RCC 7860 (cell line): ENCODE results near the gene VOPP1.
A peak's percentile ranks its signal among the peaks of the same experiment; 100 is the strongest.

Experiments used
- DNase-seq: peaks from one replicate; pipeline ENCODE4 v3.0.0-alpha.2; 2015; ENCODE audit warnings: low spot score
- FAIRE-seq: peaks from 2 replicates; lab custom pipeline; 2012; peaks lifted over from hg19 to GRCh38; lab: Jason Lieb, UNC

Gene VOPP1

DNA sequence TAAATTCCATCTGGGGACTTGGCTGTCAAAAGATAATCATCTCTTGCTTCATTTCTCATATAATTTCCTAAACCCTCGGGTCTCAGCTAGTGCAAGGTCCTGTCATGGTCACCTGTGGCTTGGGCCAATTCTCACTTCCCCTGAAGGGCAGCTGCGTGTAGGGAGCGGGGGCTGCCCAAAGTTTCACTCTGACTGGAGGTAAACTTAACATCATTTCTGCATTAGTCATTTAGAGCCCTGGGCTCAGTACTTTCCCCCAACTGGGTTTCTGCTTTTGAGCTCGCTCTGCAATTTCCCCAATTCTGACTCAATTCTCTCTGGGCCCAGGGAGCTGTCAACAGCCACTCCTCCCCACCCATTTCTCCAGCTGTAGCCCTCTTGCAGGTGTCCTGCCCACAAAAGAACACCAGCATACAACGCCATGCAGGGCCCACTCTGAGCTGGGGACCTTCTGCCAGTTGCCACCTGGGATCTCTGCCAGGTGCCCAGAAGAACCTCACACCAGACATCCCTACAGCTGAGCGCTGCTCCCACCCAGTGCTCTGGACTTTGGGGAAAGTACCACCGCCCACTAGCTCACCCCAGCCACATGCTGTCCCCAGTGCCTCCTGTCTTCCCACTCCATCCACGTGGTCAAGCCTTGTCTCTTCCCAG lies 37.9 kb downstream of the VOPP1 start:
- FAIRE-seq: no peak
- DNase-seq: peak; percentile 36

GRCh38 chr7:55533729-55534080 lies 38.6 kb downstream of the VOPP1 start:
- no peak for FAIRE-seq
- no peak for DNase-seq

- FAIRE-seq: no peak
Observed at GRCh38 chr7:55533050-55533728, 39.1 kb downstream of the VOPP1 start.

GRCh38 chr7:55532150-55532917 lies 40.0 kb downstream of the VOPP1 start:
- FAIRE-seq: no peak
- no peak for DNase-seq

More at GRCh38 chr7:55533050-55533728, 39.1 kb downstream of the VOPP1 start:
- DNase-seq: no peak

DNA sequence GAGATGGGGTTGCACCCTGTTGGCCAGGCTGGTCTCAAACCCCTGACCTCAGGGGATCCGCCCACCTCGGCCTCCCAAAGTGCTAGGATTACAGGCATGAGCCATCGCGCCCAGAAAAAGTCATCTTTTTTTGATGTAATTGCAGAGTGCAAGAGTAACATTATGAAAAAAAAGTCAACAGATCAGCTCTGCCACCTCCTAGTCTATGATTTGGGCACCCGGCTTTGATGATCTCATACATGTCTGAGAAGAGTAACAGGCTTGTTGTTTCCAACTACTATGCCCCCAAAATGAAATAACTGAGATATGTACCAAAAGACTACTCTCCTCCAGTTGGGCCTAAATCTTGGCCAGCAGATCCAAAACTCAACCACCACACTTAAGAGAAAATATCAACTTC lies 40.8 kb downstream of the VOPP1 start:
- FAIRE-seq: no peak

DNA sequence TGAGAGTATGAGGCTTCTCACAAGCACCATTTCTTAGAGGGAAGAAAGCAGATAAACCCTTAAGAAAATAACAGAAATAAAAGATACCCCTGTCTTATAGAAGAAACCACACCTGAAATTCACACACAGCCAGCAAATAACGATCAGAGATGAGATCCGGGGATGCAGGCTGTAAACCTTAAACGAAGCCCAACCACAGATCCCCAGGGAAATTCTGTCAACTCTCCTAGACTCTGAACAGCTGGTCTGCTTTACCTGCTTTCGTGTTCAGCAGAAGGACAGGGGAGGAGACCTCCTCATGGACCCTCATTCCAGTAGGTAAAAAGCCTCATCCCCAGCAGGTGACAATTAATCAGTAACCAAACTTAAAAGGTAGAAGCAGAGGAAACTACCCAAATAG lies 45.0 kb downstream of the VOPP1 start:
- FAIRE-seq: no peak
- DNase-seq: no peak

More for the DNA sequence above, 40.8 kb downstream of the VOPP1 start:
- DNase-seq: no peak

GRCh38 chr7:55526770-55527169 lies 45.5 kb downstream of the VOPP1 start:
- no peak for FAIRE-seq
- no peak for DNase-seq

GRCh38 chr7:55526329-55526728 lies 46.0 kb downstream of the VOPP1 start:
- DNase-seq: no peak
- no peak for FAIRE-seq

DNA sequence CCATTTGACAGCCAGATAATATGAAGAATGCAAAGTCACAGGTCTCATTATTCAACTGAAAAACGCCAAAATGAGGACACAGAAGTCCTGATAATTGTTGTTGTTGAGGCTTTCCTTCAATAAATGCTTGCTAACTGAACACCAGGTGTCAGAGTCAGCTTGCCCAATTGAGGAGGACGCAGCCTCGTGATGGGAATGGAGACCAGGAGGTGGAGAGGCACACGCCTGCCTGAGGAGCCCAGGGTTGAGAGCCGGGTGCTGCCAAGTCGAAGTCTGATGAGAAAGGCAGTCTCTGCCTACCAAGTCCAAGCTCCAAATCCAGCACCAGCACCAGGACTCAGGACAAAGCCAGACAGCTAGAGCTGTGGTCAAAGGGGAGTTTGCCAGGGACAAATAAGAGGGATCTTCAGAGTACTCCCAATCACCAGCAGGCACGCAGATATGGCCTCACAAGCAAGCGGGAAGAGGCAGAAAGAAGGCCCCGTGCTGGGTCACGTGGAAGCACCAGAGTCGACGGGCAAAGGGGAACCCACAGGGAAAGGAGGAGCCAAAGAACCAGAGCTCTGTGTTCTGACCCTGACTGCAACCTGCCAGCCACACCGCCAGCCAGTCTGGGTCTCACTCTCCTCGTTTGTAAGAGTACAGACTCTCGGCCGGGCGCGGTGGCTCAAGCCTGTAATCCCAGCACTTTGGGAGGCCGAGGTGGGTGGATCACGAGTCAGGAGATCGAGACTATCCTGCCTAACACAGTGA lies 47.6 kb downstream of the VOPP1 start:
- FAIRE-seq (no peak), DNase-seq (no peak)

- FAIRE-seq (no peak), DNase-seq (no peak)
Observed at GRCh38 chr7:55523366-55523765, 48.9 kb downstream of the VOPP1 start.

- DNase-seq: no peak
- FAIRE-seq: no peak
Observed at GRCh38 chr7:55521917-55522902, 50.1 kb downstream of the VOPP1 start.

DNA sequence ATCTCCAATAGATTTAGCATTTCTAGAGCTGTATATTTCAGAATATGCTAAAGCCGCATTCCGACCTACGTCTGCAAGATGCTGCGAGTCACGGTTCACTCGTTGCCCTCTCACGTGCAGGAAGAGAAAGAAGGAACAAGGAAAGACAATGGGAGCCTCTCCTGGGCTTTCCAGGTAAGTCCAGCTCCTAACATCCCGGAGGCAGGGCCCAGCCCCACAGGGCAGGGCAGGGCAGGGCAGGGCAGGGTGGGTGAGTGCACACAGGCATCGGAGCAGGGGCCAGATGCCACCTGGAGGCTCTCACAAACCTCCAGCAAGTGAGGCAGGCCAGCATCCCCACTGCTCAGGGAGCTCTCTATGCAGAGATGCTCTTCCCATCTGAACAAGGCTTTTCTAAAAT lies 50.8 kb downstream of the VOPP1 start:
- FAIRE-seq (no peak), DNase-seq (no peak)

- FAIRE-seq: no peak
- DNase-seq: no peak
Observed at GRCh38 chr7:55520426-55521140, 51.7 kb downstream of the VOPP1 start.

DNA sequence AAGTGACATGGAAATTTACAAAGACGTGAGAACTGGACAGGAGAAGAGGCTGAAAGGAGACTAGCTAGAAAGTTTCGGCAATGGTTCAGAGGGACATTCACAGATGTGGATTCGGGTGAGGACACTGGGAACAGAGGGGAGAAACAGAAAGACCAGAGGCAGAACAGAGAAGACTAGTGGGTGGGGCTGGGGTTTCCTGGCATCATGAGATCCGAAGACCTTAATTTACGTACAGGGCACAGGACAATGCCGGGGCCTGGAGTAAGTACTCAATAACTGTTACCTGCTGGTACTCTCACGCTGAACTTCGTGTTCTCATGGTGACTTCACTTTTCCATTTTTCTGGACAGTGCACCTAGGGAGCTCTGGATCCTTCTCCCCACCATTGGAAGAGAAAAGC lies 53.5 kb downstream of the VOPP1 start:
- DNase-seq (no peak), FAIRE-seq (no peak)

DNA sequence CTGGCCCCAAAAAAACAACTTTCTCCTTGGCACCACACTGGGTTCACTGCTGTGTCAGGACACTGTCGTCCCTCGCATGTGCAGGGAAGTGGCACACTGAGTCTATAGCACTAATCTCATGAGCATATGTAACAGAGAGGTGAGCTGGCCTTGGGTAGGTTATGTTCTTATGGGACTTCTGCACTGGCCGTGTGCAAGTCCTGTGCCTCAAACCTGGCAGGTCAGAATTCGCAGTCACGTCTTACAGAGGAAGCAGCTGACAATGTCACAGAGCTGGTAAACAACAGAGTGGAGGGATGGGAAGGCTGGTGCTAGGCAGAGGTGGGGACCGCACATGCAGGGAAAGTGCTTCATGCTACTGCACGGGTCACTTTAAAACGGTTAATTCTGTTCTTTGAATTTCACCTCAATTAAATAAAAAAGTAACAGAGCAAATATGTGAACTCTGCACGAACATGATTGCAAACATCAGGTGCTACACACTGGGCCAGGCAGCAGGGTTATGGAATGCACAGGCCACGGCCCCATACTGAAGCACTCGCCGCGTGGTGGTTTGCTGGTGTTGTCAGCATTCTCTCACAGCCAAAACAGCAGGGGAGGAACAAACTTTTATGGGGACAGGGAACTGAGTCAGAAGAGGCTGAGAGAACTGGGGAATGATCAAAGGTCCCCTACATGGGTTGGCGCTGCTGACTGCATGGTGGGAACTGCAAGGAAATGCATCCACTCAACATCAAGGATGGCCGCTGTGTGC lies 54.2 kb downstream of the VOPP1 start:
- DNase-seq: no peak
- FAIRE-seq: no peak

- DNase-seq (no peak), FAIRE-seq (no peak)
Observed at GRCh38 chr7:55517191-55517633, 55.1 kb downstream of the VOPP1 start.

DNA sequence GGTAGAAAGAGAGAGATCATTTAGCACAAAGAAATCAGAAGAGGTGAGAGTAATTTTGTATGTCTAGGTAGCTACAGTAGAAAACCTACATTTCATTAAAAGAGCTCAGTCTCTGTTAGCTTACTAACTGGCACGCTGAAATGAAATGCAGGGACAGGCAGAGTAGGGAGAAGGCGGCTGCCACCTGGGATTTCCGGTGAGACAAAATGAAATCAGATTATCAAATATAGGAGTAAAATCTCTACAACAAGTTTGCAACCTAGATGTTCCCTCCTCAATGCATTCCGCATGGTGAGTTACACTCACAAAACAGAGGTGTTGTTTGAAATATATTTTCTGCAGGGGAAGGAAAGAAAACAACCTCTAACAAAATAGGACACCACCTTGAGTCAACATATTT lies 55.9 kb downstream of the VOPP1 start:
- no peak for FAIRE-seq
- DNase-seq: no peak

DNA sequence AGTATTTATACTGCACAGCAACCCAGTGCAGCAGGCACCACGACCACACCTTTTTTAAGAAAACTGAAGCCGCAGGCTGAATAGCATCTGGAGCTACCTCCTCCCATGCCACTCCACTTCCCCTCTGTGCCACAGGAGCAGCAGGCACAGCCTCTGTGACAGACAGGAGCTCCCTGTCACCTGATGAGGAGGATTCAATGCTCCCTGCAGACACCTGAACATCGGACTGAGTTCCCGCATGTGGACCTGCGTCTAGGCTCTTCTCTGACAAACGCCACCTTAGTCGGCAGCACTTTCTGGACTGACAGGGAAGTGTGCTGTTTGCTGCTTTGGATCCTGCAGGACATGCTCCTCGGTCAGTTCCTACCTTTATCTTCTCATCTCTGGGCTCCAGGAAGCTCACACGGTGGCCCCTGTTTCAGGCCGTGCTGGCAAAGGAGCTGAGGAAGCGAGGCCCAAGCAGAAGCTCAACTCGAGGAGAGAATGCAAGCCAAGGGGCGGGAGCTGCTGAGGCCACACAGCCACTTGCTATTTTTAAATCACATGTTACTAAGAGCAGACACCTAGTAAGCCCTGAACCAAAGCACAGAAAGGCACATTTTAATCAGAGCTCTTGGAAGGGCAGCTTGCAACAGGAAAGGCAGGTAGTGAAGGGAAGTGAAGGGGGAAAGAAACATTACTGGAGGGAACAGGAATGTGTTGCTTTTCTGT lies 56.6 kb downstream of the VOPP1 start:
- no peak for FAIRE-seq
- DNase-seq: no peak
